Right kidney (tissue), 1 donor: ENCODE data around the gene VWA2.

Experiments
- DNase-seq: peaks from one replicate; pipeline ENCODE4 v3.0.0-alpha.2; 2016

VWA2 gene

DNA sequence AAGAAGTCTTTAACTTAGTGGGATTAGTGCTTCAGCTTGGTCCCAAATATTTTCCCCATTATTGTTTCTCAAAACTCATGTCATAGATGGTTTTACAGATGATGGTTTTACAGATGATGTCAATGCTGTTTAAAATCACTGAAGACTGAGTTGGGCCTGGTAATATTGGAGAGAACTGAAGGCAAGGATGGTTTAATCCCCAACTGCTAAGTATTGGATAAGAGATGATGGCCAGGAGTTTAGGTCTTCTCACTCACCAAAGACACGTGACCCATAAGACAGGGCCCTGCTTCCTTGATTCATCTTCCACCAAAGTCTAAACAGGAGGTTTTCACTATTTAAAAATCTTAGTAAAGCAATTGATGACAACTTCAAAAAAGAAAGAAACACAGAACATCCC is 56.3 kb downstream of the VWA2 start:
- no peak for DNase-seq

DNA sequence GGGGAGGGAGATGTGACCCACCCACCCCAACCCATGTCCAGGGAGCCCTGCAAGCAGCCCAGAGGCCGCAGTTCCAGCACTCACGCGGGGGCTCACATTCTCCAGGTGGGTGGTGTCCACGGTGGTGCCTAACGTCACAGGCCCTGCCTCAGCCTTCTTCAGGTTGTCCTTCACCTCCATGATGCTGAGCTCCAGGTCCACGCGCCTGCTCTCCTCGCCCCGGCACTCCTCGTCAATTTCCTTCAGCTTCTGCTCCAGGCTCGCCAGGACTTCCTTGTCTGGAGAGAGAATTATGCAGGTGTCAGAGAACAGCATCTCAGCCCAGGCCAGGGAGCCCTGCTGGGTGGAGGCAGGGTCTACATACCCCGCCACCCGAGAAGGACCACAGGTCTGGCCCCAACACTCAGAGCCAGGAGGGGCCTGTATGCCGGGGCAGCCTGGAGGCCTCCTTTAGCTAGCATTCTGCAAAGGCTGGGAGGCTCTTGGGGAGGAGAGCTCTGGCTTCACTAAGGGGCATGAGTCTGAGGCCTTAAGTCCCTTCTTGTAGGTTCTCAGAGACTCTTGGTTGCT is 58.2 kb downstream of the VWA2 start:
- no peak for DNase-seq

DNA sequence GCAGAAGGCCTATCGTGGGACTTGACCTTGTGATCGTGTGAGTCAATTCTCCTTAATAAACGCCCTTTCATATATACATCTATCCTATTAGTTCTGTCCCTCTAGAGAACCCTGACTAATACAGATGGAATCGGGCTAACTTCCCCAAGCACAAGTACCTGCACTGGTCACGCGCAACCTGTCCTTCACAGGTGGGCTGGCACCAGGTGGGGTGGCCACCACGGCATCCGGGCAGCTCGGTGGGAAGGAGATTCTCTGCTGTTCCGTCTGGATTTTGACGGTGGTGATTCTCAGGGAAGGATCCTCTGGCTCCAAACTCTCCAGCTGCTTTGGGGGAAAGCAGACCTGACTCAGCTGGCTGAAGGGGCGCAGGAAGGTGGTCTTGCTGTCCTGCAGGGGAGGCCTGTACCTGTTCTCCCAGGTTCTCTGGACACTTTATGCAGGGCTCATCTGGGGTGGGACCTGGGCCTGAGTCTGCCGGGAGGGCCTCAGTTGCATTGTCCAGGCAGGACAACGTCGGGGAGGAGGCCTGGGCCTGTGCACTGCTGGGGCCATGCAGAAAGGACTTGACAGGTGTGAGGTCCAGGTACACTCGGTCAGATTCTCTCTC is 61.1 kb downstream of the VWA2 start:
- DNase-seq, result no peak

DNA sequence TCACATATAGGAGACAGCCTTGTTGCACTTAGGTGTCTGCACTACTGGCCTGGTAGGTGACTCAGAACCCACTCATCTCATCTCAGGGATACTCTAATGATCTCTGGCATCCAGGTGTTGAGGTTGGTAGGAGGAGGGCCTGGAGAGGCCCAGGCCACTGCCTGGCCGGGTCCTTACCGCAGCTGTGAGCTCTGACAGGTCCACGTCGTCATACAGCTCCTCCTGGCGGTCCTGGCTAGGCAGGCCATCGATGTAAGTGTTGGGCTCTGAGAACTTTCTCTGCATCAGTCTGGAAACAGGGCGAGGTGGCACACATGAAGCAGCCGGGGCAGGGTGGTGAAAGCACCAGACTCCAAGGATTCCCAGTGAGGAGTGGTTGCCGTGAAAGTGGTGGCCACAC is 62.1 kb downstream of the VWA2 start:
- DNase-seq, result no peak

- no peak for DNase-seq
Measured at GRCh38 chr10:114301951-114302710, 63.1 kb downstream of the VWA2 start.

DNA sequence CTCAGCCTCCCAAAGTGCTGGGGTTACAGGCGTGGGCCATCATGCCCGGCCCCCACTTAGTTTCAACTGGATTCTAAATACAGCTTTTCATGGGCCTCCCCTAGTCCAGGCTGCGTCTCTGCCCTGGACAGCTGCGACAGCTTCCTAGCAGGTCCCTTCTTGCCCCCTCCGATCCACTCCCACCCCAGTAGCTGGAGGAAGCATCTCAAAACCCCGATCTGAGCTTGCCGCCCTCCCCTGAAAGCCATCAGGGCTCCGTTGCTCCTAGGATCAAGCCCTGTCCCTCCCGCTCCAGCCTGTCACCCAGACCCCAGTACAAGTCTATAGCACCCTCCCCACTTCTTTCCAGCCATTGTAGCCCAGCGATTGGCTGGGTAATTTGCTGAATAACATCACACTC is 64.5 kb downstream of the VWA2 start:
- no peak for DNase-seq

GRCh38 chr10:114304017-114304570 is 65.0 kb downstream of the VWA2 start:
- peak; percentile 80 for DNase-seq

DNA sequence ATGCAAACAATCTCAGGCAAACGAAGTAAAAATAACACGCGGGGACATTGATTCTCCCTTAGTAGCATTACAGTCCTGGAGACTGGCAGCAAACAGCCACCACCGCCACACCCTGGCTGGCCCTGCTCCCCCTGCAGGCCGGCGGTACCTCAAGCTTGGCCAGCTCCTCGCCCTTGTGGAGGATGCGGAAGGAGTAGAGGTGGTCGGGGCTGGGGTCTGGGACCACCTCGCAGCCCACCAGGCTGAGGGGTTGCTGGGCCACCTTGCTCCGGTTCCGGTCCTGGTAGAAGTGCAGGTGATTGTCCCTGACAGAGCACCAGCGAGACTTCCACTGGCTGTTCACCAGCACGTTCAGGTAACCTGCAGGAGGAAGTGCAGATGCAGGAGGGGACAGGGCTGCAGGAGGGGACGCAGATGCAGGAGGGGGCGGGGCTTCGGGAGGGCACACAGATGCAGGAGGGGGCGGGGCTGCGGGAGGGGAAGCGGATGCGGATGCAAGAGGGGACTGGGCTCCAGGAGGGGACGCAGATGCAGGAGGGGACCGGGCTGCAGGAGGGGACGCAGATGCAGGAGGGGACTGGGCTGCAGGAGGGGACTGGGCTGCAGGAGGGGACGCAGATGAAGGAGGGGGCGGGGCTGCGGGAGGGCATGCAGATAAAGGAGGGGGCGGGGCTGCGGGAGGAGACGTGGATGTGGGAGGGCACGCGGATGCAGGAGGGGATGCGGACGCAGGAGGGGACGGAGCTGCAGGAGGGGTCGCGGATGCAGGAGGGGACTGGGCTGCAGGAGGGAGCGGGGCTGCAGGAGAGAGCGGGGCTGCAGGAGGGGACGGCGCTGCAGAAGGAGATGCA is 65.7 kb downstream of the VWA2 start:
- DNase-seq, result peak; percentile 84

GRCh38 chr10:114305521-114305925 is 66.5 kb downstream of the VWA2 start:
- no peak for DNase-seq

- DNase-seq, result no peak
Measured at GRCh38 chr10:114306116-114306973, 67.3 kb downstream of the VWA2 start.

DNA sequence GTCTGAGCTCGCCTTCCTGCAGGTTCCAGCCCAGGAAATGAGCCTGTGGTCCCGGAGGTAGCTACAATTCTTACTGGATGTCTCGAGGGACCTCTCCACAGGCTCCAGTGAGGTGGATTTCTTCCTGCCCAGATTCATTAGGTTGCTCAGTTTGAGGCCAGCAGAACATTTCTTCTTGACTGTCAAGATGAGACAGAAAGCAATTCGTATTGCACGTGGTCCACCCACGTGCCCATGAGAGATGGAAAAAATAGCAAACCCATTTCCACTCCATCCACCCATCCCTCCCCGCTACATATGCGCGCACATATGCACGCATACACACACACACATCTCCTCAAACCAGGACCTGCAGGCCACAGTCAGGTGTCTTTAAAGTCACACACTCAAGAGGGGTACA is 68.7 kb downstream of the VWA2 start:
- DNase-seq, result no peak

DNA sequence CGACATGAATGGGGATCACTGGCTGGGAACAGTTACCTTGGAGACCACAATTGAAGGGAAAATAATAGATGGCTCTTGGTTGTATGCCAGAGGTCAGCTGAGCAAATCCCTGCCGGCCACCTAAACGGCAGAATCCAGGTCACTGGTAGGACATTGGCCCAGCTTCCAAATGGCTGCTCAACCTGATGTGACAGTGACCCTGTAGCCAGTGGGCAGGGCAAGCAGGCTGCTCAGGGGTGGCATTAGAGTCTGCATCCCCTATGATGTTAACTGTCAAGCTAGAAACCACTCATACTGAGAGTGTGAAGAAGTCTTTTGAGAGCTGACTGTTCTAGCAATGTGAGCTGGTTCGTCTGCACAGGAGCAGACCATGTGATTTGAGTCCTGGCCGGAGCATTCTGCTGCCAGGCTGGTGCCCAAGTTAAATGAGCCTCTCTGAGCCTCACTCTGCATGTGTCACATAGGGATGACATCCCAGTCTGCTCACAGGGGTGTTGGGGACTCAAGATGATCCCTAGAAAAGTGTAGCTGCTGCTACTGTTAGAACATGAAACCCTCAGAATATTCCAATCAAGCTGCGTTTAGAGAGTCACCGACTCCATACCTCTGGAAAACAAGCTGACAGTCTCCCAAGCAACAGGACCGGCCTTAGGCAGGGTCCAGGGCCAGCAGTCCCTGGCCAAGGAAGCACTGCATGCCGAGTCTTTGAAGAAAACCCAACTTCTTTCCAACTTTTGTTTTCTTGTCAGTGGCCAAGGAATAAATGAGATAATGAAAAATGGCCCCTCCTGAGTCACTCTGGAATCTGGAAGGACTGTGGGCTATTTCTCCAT is 69.7 kb downstream of the VWA2 start:
- DNase-seq, result no peak

DNA sequence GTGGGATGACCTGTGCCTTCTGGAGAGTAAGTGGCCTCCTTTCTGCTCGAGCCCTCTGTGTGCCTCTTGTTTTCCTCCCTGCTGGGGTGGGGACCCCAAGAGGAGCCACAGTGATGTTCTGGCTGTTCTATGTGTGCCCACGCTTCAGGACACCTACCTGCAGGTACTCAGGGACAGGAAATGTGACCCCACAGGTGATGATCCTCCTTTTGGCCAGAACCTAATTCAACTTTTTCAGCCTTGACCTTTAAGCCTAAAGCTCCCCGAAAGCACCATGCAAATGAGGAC is 70.3 kb downstream of the VWA2 start:
- DNase-seq, result no peak

DNA sequence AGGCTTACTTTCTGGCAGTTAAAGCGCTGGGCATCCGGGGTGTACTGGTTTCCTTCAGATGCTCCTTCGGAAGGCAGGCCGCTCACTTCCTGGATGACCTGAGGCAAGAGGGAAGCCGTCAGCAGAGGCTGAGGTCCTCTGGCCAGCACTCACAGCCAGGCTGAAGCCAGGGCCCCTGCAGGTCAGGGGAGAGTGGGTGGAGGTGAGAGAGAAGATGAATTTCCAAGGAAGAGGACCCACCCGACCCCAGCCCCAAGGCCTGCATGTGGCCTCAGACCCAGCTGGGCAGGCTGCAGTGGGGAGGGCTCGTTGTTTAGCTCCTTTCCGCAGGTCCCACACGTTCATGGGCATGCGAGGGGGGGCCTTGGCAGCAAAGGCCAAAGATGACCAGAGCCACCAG is 71.3 kb downstream of the VWA2 start:
- DNase-seq, result no peak

DNA sequence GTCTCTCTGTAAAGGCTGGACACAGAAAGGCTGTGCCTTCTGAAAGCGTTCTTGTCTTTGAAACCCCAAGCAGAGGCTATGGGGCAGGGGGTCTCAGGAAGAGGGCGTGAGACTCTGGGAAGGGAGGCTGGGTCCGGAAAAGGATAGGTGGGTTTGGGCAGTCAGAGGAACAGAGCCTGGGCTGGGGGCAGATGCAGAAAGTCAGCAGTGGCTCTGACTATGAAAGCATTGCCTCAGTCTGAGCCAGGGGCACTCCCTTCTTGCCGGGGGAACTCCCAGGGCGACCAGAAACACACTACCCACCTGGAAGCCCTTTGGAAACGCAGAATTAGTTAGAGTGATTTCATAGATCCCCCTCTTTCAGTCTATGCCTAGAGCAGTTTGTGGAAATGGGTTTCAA is 72.0 kb downstream of the VWA2 start:
- DNase-seq, result no peak

DNA sequence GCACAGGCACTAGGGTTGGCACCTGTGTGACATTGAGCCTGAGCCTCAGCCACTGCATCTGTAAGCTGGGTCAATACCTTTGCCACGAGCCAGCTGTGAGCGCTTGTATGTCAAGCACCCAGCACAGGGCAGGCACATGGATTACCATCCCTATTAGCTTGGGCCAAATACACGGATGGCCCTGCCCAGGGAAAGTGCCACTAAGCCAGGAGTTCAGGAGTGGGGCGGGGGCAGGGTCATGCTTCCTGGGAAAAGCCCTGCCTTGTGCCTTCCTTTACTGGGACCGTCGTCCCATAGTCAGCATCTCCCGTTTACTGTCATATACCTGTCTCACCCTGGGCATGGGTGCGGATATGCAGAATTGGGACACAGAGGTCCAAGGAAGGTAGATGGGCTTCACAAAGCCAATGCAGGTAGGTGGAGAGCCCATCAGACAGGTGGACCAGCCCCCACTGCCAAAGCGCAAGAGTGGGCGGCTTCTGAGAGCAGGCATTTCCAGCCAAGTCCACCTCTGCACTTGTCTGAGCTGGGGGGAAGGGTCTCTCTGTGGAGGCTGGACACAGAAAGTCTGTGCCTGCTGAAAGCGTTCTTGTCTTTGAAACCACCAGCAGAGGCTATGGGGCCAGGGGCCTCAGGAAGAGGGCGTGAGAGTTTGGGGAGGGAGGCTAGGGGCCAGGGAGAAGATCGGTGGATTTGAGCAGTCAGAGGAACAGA is 72.6 kb downstream of the VWA2 start:
- no peak for DNase-seq

- no peak for DNase-seq
Measured at GRCh38 chr10:114313139-114313538, 74.1 kb downstream of the VWA2 start.

DNA sequence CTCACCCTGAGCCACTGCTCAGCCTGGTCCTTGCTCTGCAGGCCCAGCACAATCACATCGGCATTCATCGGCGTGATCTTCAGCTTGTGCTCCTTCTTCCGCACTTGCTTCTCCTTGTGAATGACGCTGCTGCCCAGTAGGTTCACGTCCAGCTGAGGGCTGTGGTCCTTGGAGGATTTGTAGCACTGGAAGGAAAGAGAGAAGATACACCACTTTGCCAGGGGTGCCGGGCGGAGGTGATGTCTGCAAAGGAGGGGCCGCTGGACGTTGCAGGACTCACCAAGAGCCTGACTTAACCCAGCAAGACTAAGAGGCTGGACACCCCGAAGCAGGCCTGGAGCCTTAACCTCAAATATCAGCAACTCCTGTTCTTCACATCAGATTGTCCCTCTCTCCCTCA is 74.8 kb downstream of the VWA2 start:
- no peak for DNase-seq

- DNase-seq, result no peak
Measured at GRCh38 chr10:114315566-114316420, 76.7 kb downstream of the VWA2 start.
